T47D (cell line): Measurements from ENCODE around the gene IFT81.
"Not testable (repeated sequence)": the region's sequence is repeated elsewhere in the genome, so short reads cannot be mapped to it uniquely, and the experiment has no call there.

Experiments used
- DNase-seq, 2 experiments: peaks; one replicate each; pipeline versions ENCODE4 v3.0.0 to v3.0.0-alpha.2; 2011 to 2012; ENCODE audit warnings: low read depth in 1 of 2, low spot score in 1 of 2
- JUND ChIP-seq: IDR thresholded peaks from 2 replicates; pipeline ENCODE4 v1.6.1; 2012; ENCODE audit warnings: low read depth
- in situ Hi-C: cut with HindIII; loops from 2 replicates; pipeline ENCODE4 v1.10.0; 2016; ENCODE audit warnings: low sequenced_read_pairs, low pct_unique_long_range_greater_than_20kb

Gene IFT81

GRCh38 chr12:110249716-110250225 is 125.6 kb downstream of the IFT81 start:
- in situ Hi-C loops: no loop called here
- TF ChIP-seq JUND: no peak
- DNase-seq: no peak

- TF ChIP-seq JUND: no peak
- in situ Hi-C loops: no loop called here
- DNase-seq: peak; percentile 43 to 91
These were observed 127.2 kb downstream of the IFT81 start for GRCh38 chr12:110251381-110251780.

GRCh38 chr12:110252716-110253115 is 128.6 kb downstream of the IFT81 start:
- TF ChIP-seq JUND: no peak
- in situ Hi-C loops: no loop called here
- no peak for DNase-seq

GRCh38 chr12:110253176-110253575 is 129.0 kb downstream of the IFT81 start:
- no peak for DNase-seq
- in situ Hi-C loops: no loop called here
- no peak for TF ChIP-seq JUND

GRCh38 chr12:110254971-110255540 is 130.9 kb downstream of the IFT81 start:
- no peak for DNase-seq
- TF ChIP-seq JUND: no peak
- in situ Hi-C loops: no loop called here

- in situ Hi-C loops, DNase-seq: not testable (repeated sequence)
These were observed 131.8 kb downstream of the IFT81 start for GRCh38 chr12:110255890-110256456.

- TF ChIP-seq JUND: no peak
- no peak for DNase-seq
- in situ Hi-C loops: no loop called here
These were observed 132.7 kb downstream of the IFT81 start for GRCh38 chr12:110256780-110257431.

- no peak for DNase-seq
- no peak for TF ChIP-seq JUND
- in situ Hi-C loops: no loop called here
These were observed 134.3 kb downstream of the IFT81 start for GRCh38 chr12:110258466-110258865.

- in situ Hi-C loops: no loop called here
- no peak for DNase-seq
- TF ChIP-seq JUND: no peak
These were observed 138.6 kb downstream of the IFT81 start for GRCh38 chr12:110262442-110263388.

- no peak for TF ChIP-seq JUND
- in situ Hi-C loops: no loop called here
- DNase-seq: no peak
These were observed 142.3 kb downstream of the IFT81 start for GRCh38 chr12:110266381-110266960.

- in situ Hi-C loops: no loop called here
- DNase-seq: peak in 1 of 2 experiments; percentile 42
These were observed 142.9 kb downstream of the IFT81 start for GRCh38 chr12:110266980-110267620.

More at GRCh38 chr12:110266980-110267620, 142.9 kb downstream of the IFT81 start:
- no peak for TF ChIP-seq JUND
